B cell (primary cell): Measurements from ENCODE around the gene ALDH1B1. TPM values are rescaled to one million over a fixed set of nuclear protein-coding genes. Genes with fewer than 3 reads are reported as not detected.

Source experiments
- ATAC-seq: fragments of 200-7000 bp; cut with Tn5 transposase; one replicate; pipeline ENCODE4 v1.10.0; 2021; ENCODE audit warnings: low read depth, mild to moderate bottlenecking, moderate number of reproducible peaks, moderate library complexity
- CTCF ChIA-PET: fragments of 350-600 bp; sonication (Branson Sonifier 250); formaldehyde crosslinking; loops from one replicate; lab custom pipeline; 2021; ENCODE audit warnings: antibody characterized with exemption, inconsistent platforms; lab: Charles Lee
- POLR2A ChIA-PET: fragments of 350-600 bp; sonication (Branson Sonifier 250); formaldehyde crosslinking; loops from one replicate; lab custom pipeline; 2021; ENCODE audit warnings: antibody characterized with exemption; lab: Charles Lee
- DNase-seq: peaks from one replicate; pipeline ENCODE4 v3.0.0; 2013
- H2AFZ ChIP-seq: 2 replicates; pipeline ENCODE4 v1.6.1; 2012; ENCODE audit warnings: mild to moderate bottlenecking, low read depth, low read length; ENCODE audit not compliant: insufficient read depth, poor library complexity, severe bottlenecking
- H3K27ac ChIP-seq, 2 donors: 1 replicate in 1 of 2; 2 replicates in 1 of 2; pipeline ENCODE4 v1.5.1; 2012 to 2013; ENCODE audit warnings: low read length in 2 of 2, mild to moderate bottlenecking in 2 of 2, moderate library complexity in 1 of 2
- H3K27me3 ChIP-seq, 4 experiments: fragments of 200-600 bp in 1 of 4; sonication (generic) in 1 of 4; replicated peaks in 1 of 4; 1 replicate in 2 of 4; 2 replicates in 2 of 4; pipeline versions ENCODE4 v1.6.1 to v1.7.0; 2013 to 2016; ENCODE audit warnings: low read length in 3 of 4, mild to moderate bottlenecking in 2 of 4, mixed read lengths in 1 of 4, moderate library complexity in 1 of 4; ENCODE audit not compliant: insufficient read depth in 4 of 4, control insufficient read depth in 3 of 4; ENCODE audit errors: control extremely low read depth in 1 of 4
- H3K36me3 ChIP-seq, 2 experiments: replicated peaks in 1 of 2; 1 replicate in 1 of 2; 2 replicates in 1 of 2; pipeline versions ENCODE4 v1.6.1 to v1.7.1; 2013; ENCODE audit warnings: low read length in 1 of 2; ENCODE audit not compliant: insufficient read depth in 2 of 2, control insufficient read depth in 1 of 2; ENCODE audit errors: control extremely low read depth in 1 of 2, extremely low read depth in 1 of 2
- H3K4me1 ChIP-seq, 2 donors: fragments of 200-600 bp in 1 of 2; sonication (generic) in 1 of 2; 1 replicate in 1 of 2; 2 replicates in 1 of 2; pipeline versions ENCODE4 v1.5.1 to v1.6.1; 2013 to 2017; ENCODE audit warnings: low read length in 2 of 2; ENCODE audit not compliant: control insufficient read depth in 2 of 2, insufficient read depth in 2 of 2
- H3K4me2 ChIP-seq: replicated peaks from 2 replicates; pipeline ENCODE3; 2012; ENCODE audit warnings: mild to moderate bottlenecking, low read depth, low read length; ENCODE audit not compliant: poor library complexity, severe bottlenecking
- H3K4me3 ChIP-seq, 5 experiments: fragments of 200-600 bp in 1 of 5; sonication (generic) in 1 of 5; 1 replicate in 3 of 5; 2 replicates in 2 of 5; pipeline versions ENCODE4 v1.5.1 to v1.7.0; 2011 to 2016; ENCODE audit warnings: low read length in 4 of 5, mild to moderate bottlenecking in 4 of 5, low read depth in 2 of 5, control low read depth in 1 of 5, moderate library complexity in 1 of 5; ENCODE audit not compliant: insufficient read depth in 1 of 5; ENCODE audit errors: control extremely low read depth in 1 of 5, extremely low read depth in 1 of 5
- H3K79me2 ChIP-seq: fragments of 200-600 bp; sonication (generic); one replicate; pipeline ENCODE4 v1.6.0; 2016; ENCODE audit warnings: low read length; ENCODE audit not compliant: control insufficient read depth, insufficient read depth
- H3K9ac ChIP-seq: fragments of 200-600 bp; sonication (generic); 2 replicates; pipeline ENCODE4 v1.6.1; 2017; ENCODE audit warnings: mild to moderate bottlenecking, low read length, moderate library complexity
- H3K9me3 ChIP-seq, 3 donors: one replicate each; pipeline versions ENCODE4 v1.6.1 to v1.7.1; 2013; ENCODE audit warnings: low read length in 2 of 3; ENCODE audit not compliant: control insufficient read depth in 2 of 3, insufficient read depth in 1 of 3; ENCODE audit errors: control extremely low read depth in 1 of 3
- H4K20me1 ChIP-seq: 2 replicates; pipeline ENCODE4 v1.6.0; 2012; ENCODE audit warnings: mild to moderate bottlenecking, low read length; ENCODE audit not compliant: insufficient read depth, control insufficient read depth, poor library complexity, severe bottlenecking
- H3K27ac Mint-ChIP-seq: one replicate; pipeline ENCODE4 v1.8.0; 2021; ENCODE audit warnings: mixed read lengths
- H3K27me3 Mint-ChIP-seq: one replicate; pipeline ENCODE4 v1.8.0; 2021; ENCODE audit warnings: mixed read lengths
- H3K4me1 Mint-ChIP-seq: one replicate; pipeline ENCODE4 v1.8.0; 2021; ENCODE audit warnings: mixed read lengths
- H3K4me3 Mint-ChIP-seq: one replicate; pipeline ENCODE4 v1.8.0; 2021; ENCODE audit warnings: mixed read lengths
- H3K9me3 Mint-ChIP-seq: one replicate; pipeline ENCODE4 v1.8.0; 2022; ENCODE audit warnings: mixed read lengths; ENCODE audit not compliant: insufficient read depth
- CTCF ChIP-seq: fragments of 200-600 bp; IDR thresholded peaks from one replicate; pipeline ENCODE4 v1.8.0; 2022; ENCODE audit warnings: antibody characterized with exemption, mild to moderate bottlenecking
- EZH2 ChIP-seq: IDR thresholded peaks from 2 replicates; pipeline ENCODE4 v1.6.1; 2012; ENCODE audit warnings: borderline replicate concordance, low read depth, mild to moderate bottlenecking, moderate library complexity, low read length; ENCODE audit not compliant: insufficient read depth, poor library complexity, severe bottlenecking
- WGBS: methylation state at CpG from one replicate; pipeline ENCODE4 v1.1.5; 2013; ENCODE audit warnings: missing lambda C conversion rate; ENCODE audit not compliant: insufficient coverage; 5-methylcytosine and 5-hydroxymethylcytosine counted together
- intact Hi-C: fragments of 100-400 bp; cut with micrococcal nuclease; formaldehyde crosslinking; loops from one replicate; pipeline ENCODE4 v1.10.0; 2022
- polyA plus RNA-seq: library from polyadenylated mRNA; depleted of rRNA; stranded (reverse); fragments of >200 nt; gene quantifications from 2 replicates; pipeline ENCODE4 v1.2.3, GENCODE V29; 2012
- total RNA-seq, 2 donors: library from RNA; stranded (reverse); fragments of 120-200 nt in 1 of 2; gene quantifications; 1 replicate in 1 of 2; 2 replicates in 1 of 2; pipeline versions ENCODE4 v1.2.3 to v1.2.4, GENCODE V29; 2013 to 2022

ALDH1B1 gene
- total and polyA plus RNA-seq, 2 donors (not counting 1 experiment from before 2014, with no cell fraction given), result 0.81 to 4.8 TPM

GRCh38 chr9:38413283-38413682 is 20.8 kb downstream of the ALDH1B1 start:
- H3K9me3 ChIP-seq, result no peaks in the 10 kb centered on the region
- intact Hi-C loops, result no loop called here
- H3K4me1 ChIP-seq, result no peaks in the 10 kb centered on the region
- no peaks in the 10 kb centered on the region for H4K20me1 ChIP-seq
- H3K36me3 ChIP-seq, result no peaks in the 10 kb centered on the region
- H2AFZ ChIP-seq, result no peak overlapping the region
- ChIA-PET CTCF (no interaction called here), POLR2A (no interaction called here)
- H3K27me3 ChIP-seq, result peaks cover 0 to 7% (median 2%) of the 10 kb centered on the region in 4 experiments
- Mint-ChIP-seq H3K27ac (no peak overlapping the region), H3K9me3 (no peaks in the 10 kb centered on the region), H3K4me3 (no peak overlapping the region), H3K27me3 (peaks cover 38% of the 10 kb centered on the region), H3K4me1 (no peaks in the 10 kb centered on the region)
- no peak for TF ChIP-seq EZH2
- TF ChIP-seq CTCF, result no peak
- H3K4me2 ChIP-seq, result no peak overlapping the region
- ATAC-seq, result no peak
- H3K9ac ChIP-seq, result no peak overlapping the region
- no peak for DNase-seq
- no peak overlapping the region for H3K4me3 ChIP-seq
- no peak overlapping the region for H3K27ac ChIP-seq
- H3K79me2 ChIP-seq, result no peaks in the 10 kb centered on the region
- WGBS, result 88% methylated on average over 4 of the region's 7 CpGs

- Histone ChIP-seq H2AFZ (no peak overlapping the region), H3K4me3 (no peak overlapping the region), H3K79me2 (no peaks in the 10 kb centered on the region), H3K27ac (no peak overlapping the region), H3K4me2 (no peak overlapping the region), H3K36me3 (no peaks in the 10 kb centered on the region), H3K9ac (no peak overlapping the region), H3K27me3 (peaks cover 0 to 8% (median 2%) of the 10 kb centered on the region in 4 experiments), H3K9me3 (no peaks in the 10 kb centered on the region), H3K4me1 (no peaks in the 10 kb centered on the region), H4K20me1 (no peaks in the 10 kb centered on the region)
- DNase-seq (no peak), ATAC-seq (no peak)
- Mint-ChIP-seq H3K27ac (no peak overlapping the region), H3K27me3 (peaks cover 36% of the 10 kb centered on the region), H3K9me3 (no peaks in the 10 kb centered on the region), H3K4me3 (no peak overlapping the region), H3K4me1 (no peaks in the 10 kb centered on the region)
- ChIA-PET CTCF (no interaction called here), POLR2A (no interaction called here)
- intact Hi-C loops, result no loop called here
- WGBS, result 76% methylated on average over 16 of the region's 24 CpGs
- TF ChIP-seq CTCF (no peak), EZH2 (no peak)
Measured at GRCh38 chr9:38414040-38414723, 21.7 kb downstream of the ALDH1B1 start.
